ENCODE results near the gene RNF112.

RNF112 gene

GRCh38 chr17:19464031-19465026 lies 53.3 kb downstream of the RNF112 start:
- FAIRE-seq (peak; percentile 41), DNase-seq (ENCODE audit: insufficient read length, low spot score) (no peak)
- TF ChIP-seq SPI1 (IDR thresholded peaks at IDR 0.05; ENCODE audit: low read depth, low read length) (no peak), POLR2A (IDR thresholded peaks at IDR 0.05; ENCODE audit: low read depth, low read length) (no peak), TAF1 (IDR thresholded peaks at IDR 0.05; ENCODE audit: low read depth, low read length) (no peak), PAX5 (IDR thresholded peaks at IDR 0.05; ENCODE audit: insufficient read depth, low read length, severe bottlenecking) (no peak), POLR2AphosphoS5 (IDR thresholded peaks at IDR 0.05; ENCODE audit: low read depth, low read length) (no peak)
